Metanephros (tissue), 1 donor: ENCODE data around the gene GRAMD4. TPM values are rescaled to one million over a fixed set of nuclear protein-coding genes. Genes with fewer than 3 reads are reported as not detected.

Experiments used
- total RNA-seq: library from RNA; depleted of rRNA; stranded (reverse); fragments of >200 nt; gene quantifications from one replicate; pipeline ENCODE4 v1.2.3, GENCODE V29; 2014

The GRAMD4 gene
- total RNA-seq: 31.3 TPM

DNA sequence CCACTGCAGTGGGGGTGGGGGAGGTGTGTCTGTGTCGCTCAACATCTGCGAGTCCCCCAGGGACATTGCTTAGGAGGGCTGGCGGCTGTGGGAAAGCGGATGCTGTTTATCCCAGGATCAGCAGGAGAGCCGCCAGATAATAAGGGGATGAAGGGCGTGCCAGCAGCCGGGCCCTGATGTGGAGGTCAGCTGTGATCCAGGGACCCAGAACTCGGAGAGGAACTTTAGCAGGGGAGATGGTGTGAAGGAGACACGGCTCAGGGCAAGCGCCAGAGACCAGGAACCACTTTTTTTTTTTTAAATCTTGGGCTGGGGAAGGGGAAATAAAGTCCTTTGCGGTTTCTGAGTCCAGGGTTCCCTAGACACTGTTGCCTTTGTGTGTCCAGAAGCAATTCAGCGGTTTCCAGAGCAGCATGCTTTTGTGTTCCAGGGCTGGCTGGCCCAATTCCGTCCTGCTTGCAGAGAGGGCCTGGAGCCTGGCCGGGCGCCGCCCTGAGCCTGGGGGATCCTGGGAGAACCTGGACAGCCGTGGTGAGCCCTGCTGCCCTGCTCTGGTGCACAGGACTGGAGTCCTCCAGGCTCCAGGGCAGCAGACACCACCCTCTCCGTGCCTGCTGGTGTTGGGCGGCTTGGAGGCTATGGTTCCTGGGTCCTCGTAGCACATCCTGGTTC lies at the start of gene GRAMD4:
GRAMD4 (plus strand) TSS at position 557 of the 672 bp plus-strand sequence. CDS start 6,414 bp downstream, outside the sequence.

Other genes starting within 250 kb of the GRAMD4 start
- gene CELSR1, start 82.8 kb upstream of the GRAMD4 start, total RNA-seq: 32.1 TPM
- gene CERK, start 117.9 kb downstream of the GRAMD4 start, total RNA-seq: 44.4 TPM
- gene TBC1D22A, start 142.3 kb downstream of the GRAMD4 start, total RNA-seq: 15.0 TPM